WERI-Rb-1 (cell line): ENCODE measurements around the gene KAZN.

ENCODE experiments used
- DNase-seq: peaks from one replicate; pipeline ENCODE4 v3.0.0-alpha.2; 2020
- H3K27ac ChIP-seq: fragments of 250-450 bp; sonication (Bioruptor Pico); 2 replicates; pipeline ENCODE4 v1.5.1; 2020; ENCODE audit warnings: mild to moderate bottlenecking, moderate library complexity
- H3K27me3 ChIP-seq: fragments of 250-450 bp; sonication (Bioruptor Pico); 2 replicates; pipeline ENCODE4 v1.5.1; 2021; ENCODE audit warnings: mild to moderate bottlenecking, low read depth, moderate library complexity; ENCODE audit not compliant: insufficient read depth, severe bottlenecking
- H3K36me3 ChIP-seq: fragments of 250-450 bp; sonication (Bioruptor Pico); 2 replicates; pipeline ENCODE4 v1.5.1; 2020; ENCODE audit warnings: mild to moderate bottlenecking, moderate library complexity
- H3K4me3 ChIP-seq: 2 replicates; pipeline ENCODE4 v1.5.1; 2011; ENCODE audit warnings: low read depth, mild to moderate bottlenecking, control low read depth, low read length
- H3K9me3 ChIP-seq: fragments of 250-450 bp; sonication (Bioruptor Pico); 2 replicates; pipeline ENCODE4 v1.5.1; 2021; ENCODE audit warnings: mild to moderate bottlenecking, moderate library complexity; ENCODE audit not compliant: severe bottlenecking
- TF ChIP-seq, protein P1 (sequence below): IDR thresholded peaks from 2 replicates; pipeline ENCODE4 v1.5.1; 2011; ENCODE audit warnings: low read depth, mild to moderate bottlenecking, control low read depth, inconsistent platforms, low read length

KAZN gene

DNA sequence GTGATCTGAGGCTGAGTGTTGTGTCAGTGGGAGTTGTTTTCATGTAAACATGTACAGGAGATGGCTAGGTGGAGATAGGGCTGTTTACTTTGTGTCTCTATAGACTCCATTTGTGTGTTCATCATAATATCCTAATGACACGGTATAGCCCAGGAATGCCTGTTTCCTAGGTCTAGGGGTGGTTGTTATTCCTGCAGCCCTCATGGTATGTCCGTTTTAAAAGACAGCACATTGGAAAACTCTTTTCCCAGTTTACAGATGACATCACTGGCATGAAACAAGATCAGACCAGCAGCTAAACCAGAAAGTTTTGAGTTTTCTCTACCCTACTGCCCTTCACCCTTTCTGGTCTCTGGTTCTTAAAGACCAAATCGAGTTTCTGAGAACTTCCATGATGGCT, 327.7 kb downstream of the KAZN start:
- TF ChIP-seq, protein P1, sequence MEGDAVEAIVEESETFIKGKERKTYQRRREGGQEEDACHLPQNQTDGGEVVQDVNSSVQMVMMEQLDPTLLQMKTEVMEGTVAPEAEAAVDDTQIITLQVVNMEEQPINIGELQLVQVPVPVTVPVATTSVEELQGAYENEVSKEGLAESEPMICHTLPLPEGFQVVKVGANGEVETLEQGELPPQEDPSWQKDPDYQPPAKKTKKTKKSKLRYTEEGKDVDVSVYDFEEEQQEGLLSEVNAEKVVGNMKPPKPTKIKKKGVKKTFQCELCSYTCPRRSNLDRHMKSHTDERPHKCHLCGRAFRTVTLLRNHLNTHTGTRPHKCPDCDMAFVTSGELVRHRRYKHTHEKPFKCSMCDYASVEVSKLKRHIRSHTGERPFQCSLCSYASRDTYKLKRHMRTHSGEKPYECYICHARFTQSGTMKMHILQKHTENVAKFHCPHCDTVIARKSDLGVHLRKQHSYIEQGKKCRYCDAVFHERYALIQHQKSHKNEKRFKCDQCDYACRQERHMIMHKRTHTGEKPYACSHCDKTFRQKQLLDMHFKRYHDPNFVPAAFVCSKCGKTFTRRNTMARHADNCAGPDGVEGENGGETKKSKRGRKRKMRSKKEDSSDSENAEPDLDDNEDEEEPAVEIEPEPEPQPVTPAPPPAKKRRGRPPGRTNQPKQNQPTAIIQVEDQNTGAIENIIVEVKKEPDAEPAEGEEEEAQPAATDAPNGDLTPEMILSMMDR = no peak
- Histone ChIP-seq H3K9me3 (no peaks in the 10 kb centered on the region), H3K27ac (no peak overlapping the region), H3K27me3 (peaks cover 20% of the 10 kb centered on the region), H3K4me3 (no peak overlapping the region), H3K36me3 (no peaks in the 10 kb centered on the region)
- no peak for DNase-seq

DNA sequence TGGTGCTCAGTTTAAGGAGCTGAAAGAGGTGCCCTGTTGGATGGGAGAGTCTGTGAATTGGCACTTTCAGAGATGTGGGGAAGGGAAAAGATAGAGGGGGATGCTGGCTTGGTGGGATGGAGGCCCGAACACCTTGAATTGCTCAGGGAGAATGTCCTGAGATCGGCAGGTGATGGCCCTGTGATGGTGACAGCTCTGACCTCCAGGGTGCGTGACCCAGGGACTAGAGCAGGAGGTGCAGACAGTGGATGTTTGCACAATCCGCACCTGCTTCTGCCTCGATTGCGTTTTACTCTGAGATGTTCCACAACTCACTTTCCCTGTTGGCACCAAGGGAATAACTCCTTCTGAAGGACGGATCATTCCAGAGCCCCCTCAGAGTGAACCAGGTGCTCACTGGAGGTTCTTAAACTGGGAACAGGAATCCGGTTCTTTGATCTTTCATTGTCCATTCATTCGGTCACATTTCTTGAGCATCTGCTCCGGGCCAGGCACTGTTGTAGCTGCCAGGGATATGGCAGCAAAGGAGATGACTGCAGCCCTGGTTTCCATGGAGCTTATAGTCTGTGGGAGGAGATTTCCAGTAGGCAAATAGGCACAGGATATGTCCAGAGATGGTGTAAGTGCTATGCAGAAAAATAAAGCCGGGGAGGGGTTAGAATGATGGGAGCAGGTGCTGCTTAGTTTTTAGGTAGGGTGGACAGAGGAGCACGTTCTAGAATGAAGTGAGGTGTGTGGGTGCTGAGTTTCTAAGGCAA, 328.5 kb downstream of the KAZN start:
- H3K27ac ChIP-seq = no peak overlapping the region
- no peaks in the 10 kb centered on the region for H3K36me3 ChIP-seq
- H3K4me3 ChIP-seq = no peak overlapping the region
- no peaks in the 10 kb centered on the region for H3K9me3 ChIP-seq
- H3K27me3 ChIP-seq = peaks cover 20% of the 10 kb centered on the region
- no peak for DNase-seq
- TF ChIP-seq, protein P1 = no peak

GRCh38 chr1:14928412-14928811, 329.9 kb downstream of the KAZN start:
- H3K4me3 ChIP-seq = no peak overlapping the region
- TF ChIP-seq, protein P1 = no peak
- H3K27ac ChIP-seq = no peak overlapping the region
- DNase-seq = no peak
- no peaks in the 10 kb centered on the region for H3K36me3 ChIP-seq
- peaks cover 20% of the 10 kb centered on the region for H3K27me3 ChIP-seq
- H3K9me3 ChIP-seq = no peaks in the 10 kb centered on the region

DNA sequence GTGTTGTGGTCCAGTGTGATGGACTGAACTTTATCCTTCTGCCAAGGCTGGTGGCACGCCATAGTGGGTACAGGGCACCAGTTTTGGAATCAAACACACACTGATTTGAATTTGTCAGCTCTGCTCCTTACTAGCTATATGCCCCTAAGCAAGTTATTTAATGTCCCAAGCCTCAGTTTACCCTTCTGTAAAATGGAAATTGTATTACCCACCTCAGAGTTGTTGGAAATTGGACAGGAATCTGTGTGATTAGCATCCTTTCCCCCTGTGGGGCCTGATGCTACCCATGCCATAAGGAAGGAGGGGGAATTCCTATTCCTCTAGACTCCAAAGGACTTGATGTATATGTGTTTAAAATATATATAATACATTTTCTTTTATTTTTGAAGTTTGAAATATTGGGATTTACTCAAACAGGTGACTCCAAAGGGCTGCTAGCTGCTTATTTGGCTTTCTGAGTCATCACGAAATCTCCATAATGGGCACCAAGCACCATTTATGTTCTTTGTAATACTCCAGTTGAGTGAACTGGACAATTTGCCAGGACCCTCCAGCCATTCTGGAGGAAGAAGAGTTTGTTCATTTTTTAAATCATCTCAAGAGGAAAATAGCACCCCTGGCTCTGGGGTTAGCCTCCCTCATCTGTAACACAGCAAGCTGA, 330.5 kb downstream of the KAZN start:
- no peaks in the 10 kb centered on the region for H3K9me3 ChIP-seq
- H3K4me3 ChIP-seq = no peak overlapping the region
- peaks cover 20% of the 10 kb centered on the region for H3K27me3 ChIP-seq
- TF ChIP-seq, protein P1 = no peak
- no peak overlapping the region for H3K27ac ChIP-seq
- no peaks in the 10 kb centered on the region for H3K36me3 ChIP-seq
- no peak for DNase-seq

DNA sequence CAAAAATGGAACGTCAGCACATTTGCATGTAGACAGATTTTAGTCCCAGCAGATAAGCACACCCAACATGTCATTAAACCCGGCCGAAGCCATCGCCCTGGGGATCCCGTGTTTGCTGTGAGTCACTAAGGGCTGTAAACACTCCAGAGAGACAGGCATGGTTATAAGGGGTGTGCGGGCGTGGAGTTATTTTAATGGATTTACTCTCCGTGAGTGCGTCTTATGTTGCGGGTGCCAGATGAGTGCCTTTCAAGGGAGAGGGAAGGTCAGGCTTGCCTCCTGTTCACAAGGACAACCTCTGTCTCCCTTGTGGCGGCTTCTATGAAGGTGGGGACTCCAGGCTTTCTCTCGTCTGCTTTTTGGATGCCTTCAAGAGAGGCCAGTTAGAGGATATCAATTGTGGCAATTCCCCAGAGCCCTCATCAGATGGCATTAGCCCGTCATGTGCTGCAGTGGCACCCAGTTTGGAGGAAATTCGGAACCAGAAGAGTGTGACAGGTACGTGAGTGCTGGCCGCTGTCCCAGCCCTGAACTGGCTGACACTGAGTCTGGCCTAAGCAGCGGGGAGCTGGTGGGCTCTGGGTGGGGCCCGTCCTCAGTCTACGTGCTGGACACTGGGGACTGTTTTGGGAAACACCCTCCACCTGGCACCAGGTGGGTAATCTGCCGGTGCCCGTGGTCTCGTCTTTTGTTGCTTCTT, 331.2 kb downstream of the KAZN start:
- Histone ChIP-seq H3K27me3 (peaks cover 20% of the 10 kb centered on the region), H3K9me3 (no peaks in the 10 kb centered on the region), H3K36me3 (no peaks in the 10 kb centered on the region), H3K4me3 (no peak overlapping the region), H3K27ac (no peak overlapping the region)
- DNase-seq = no peak
- TF ChIP-seq, protein P1 = no peak
